Epidermal melanocyte (primary cell): ENCODE results near the gene ANXA8.

Source experiments
- DNase-seq: peaks from one replicate; pipeline ENCODE4 v3.0.0; 2011; ENCODE audit warnings: low spot score; ENCODE audit not compliant: insufficient read length

ANXA8 gene

GRCh38 chr10:47449102-47449978 is 34.6 kb downstream of the ANXA8 start:
- DNase-seq, result no peak

GRCh38 chr10:47447705-47448104 is 36.2 kb downstream of the ANXA8 start:
- DNase-seq, result no peak

GRCh38 chr10:47447209-47447608 is 36.7 kb downstream of the ANXA8 start:
- no peak for DNase-seq

- DNase-seq, result no peak
Observed at GRCh38 chr10:47445720-47446119, 38.2 kb downstream of the ANXA8 start.

GRCh38 chr10:47444047-47444446 is 39.9 kb downstream of the ANXA8 start:
- no peak for DNase-seq

- DNase-seq, result no peak
Observed at GRCh38 chr10:47443145-47443544, 40.8 kb downstream of the ANXA8 start.

- DNase-seq, result no peak
Observed at GRCh38 chr10:47442351-47442750, 41.6 kb downstream of the ANXA8 start.

GRCh38 chr10:47441938-47442337 is 42.0 kb downstream of the ANXA8 start:
- no peak for DNase-seq

GRCh38 chr10:47440207-47440606 is 43.7 kb downstream of the ANXA8 start:
- DNase-seq, result no peak

- DNase-seq, result no peak
Observed at GRCh38 chr10:47438857-47439474, 44.9 kb downstream of the ANXA8 start.

- DNase-seq, result no peak
Observed at GRCh38 chr10:47435081-47435480, 48.8 kb downstream of the ANXA8 start.

GRCh38 chr10:47425813-47426419 is 58.0 kb downstream of the ANXA8 start:
- DNase-seq, result no peak

- DNase-seq, result no peak
Observed at GRCh38 chr10:47424231-47424630, 59.7 kb downstream of the ANXA8 start.

GRCh38 chr10:47423476-47423875 is 60.4 kb downstream of the ANXA8 start:
- no peak for DNase-seq

GRCh38 chr10:47421057-47421952 is 62.6 kb downstream of the ANXA8 start:
- DNase-seq, result no peak

- no peak for DNase-seq
Observed at GRCh38 chr10:47420305-47421056, 63.4 kb downstream of the ANXA8 start.

- no peak for DNase-seq
Observed at GRCh38 chr10:47419421-47419820, 64.5 kb downstream of the ANXA8 start.

GRCh38 chr10:47418966-47419365 is 64.9 kb downstream of the ANXA8 start:
- DNase-seq, result no peak

GRCh38 chr10:47418321-47418720 is 65.6 kb downstream of the ANXA8 start:
- DNase-seq, result no peak
